ENCODE data around the gene TRMT112. TPM values are rescaled to one million over a fixed set of nuclear protein-coding genes. Genes with fewer than 3 reads are reported as not detected.
"Not testable (repeated sequence)": the region's sequence is repeated elsewhere in the genome, so short reads cannot be mapped to it uniquely, and the experiment has no call there.

The TRMT112 gene
- total and polyA plus RNA-seq, 2 donors: 294 to 353 TPM

- Histone ChIP-seq H3K4me3 (ENCODE audit: low read length in 2 of 2) (no peak overlapping the region), H3K27ac (ENCODE audit: low read depth in 1 of 2, low read length in 1 of 2) (no peak overlapping the region), H3K36me3 (ENCODE audit: control insufficient read depth in 2 of 2, insufficient read depth in 2 of 2, low read length in 1 of 2) (peaks cover 0 to 4% of the 10 kb centered on the region in 2 donors), H3K9me3 (ENCODE audit: control insufficient read depth in 2 of 2, insufficient read depth in 1 of 2, low read length in 1 of 2) (no peaks in the 10 kb centered on the region), H3K27me3 (ENCODE audit: control insufficient read depth in 2 of 2, insufficient read depth in 1 of 2, low read length in 1 of 2) (no peaks in the 10 kb centered on the region), H3K4me1 (ENCODE audit: control insufficient read depth in 2 of 2, insufficient read depth in 2 of 2, low read length in 2 of 2) (peaks cover 13 to 42% of the 10 kb centered on the region in 2 donors)
- WGBS: 97% methylated on average over 2 of the region's 2 CpGs
- no peak for DNase-seq (ENCODE audit: low read depth in 6 of 9, low spot score in 9 of 9)
These were observed 10.0 kb upstream of the TRMT112 start for GRCh38 chr11:64327375-64327774.

- peaks cover 12 to 20% of the 10 kb centered on the region in 2 donors for H3K36me3 ChIP-seq (ENCODE audit: control insufficient read depth in 2 of 2, insufficient read depth in 2 of 2, low read length in 1 of 2)
- H3K9me3 ChIP-seq (ENCODE audit: control insufficient read depth in 2 of 2, insufficient read depth in 1 of 2, low read length in 1 of 2): no peaks in the 10 kb centered on the region
- H3K4me3 ChIP-seq (ENCODE audit: low read length in 2 of 2): no peak overlapping the region
- H3K27ac ChIP-seq (ENCODE audit: low read depth in 1 of 2, low read length in 1 of 2): peak overlapping the region in 1 of 2 donors; percentile 47
- no peaks in the 10 kb centered on the region for H3K27me3 ChIP-seq (ENCODE audit: control insufficient read depth in 2 of 2, insufficient read depth in 1 of 2, low read length in 1 of 2)
- peaks cover 13 to 30% of the 10 kb centered on the region in 2 donors for H3K4me1 ChIP-seq (ENCODE audit: control insufficient read depth in 2 of 2, insufficient read depth in 2 of 2, low read length in 2 of 2)
- no peak for DNase-seq (ENCODE audit: low read depth in 6 of 9, low spot score in 9 of 9)
- WGBS: 95% methylated on average over 11 of the region's 11 CpGs
These were observed 7.5 kb upstream of the TRMT112 start for GRCh38 chr11:64324692-64325469.

- WGBS: 91% methylated on average over 4 of the region's 4 CpGs
- H3K9me3 ChIP-seq (ENCODE audit: control insufficient read depth in 2 of 2, insufficient read depth in 1 of 2, low read length in 1 of 2); H3K27me3 ChIP-seq (ENCODE audit: control insufficient read depth in 2 of 2, insufficient read depth in 1 of 2, low read length in 1 of 2); DNase-seq (ENCODE audit: low read depth in 6 of 9, low spot score in 9 of 9); H3K4me3 ChIP-seq (ENCODE audit: low read length in 2 of 2): not testable (repeated sequence)
- peak overlapping the region in 1 of 2 donors; percentile 77 for H3K27ac ChIP-seq (ENCODE audit: low read depth in 1 of 2, low read length in 1 of 2)
- H3K4me1 ChIP-seq (ENCODE audit: control insufficient read depth in 2 of 2, insufficient read depth in 2 of 2, low read length in 2 of 2): peaks cover 17 to 31% of the 10 kb centered on the region in 2 donors
- peaks cover 12 to 20% of the 10 kb centered on the region in 2 donors for H3K36me3 ChIP-seq (ENCODE audit: control insufficient read depth in 2 of 2, insufficient read depth in 2 of 2, low read length in 1 of 2)
These were observed 6.6 kb upstream of the TRMT112 start for GRCh38 chr11:64323984-64324383.

- H3K4me1 ChIP-seq (ENCODE audit: control insufficient read depth in 2 of 2, insufficient read depth in 2 of 2, low read length in 2 of 2): peaks cover 20 to 35% of the 10 kb centered on the region in 2 donors
- DNase-seq (ENCODE audit: low read depth in 6 of 9, low spot score in 9 of 9): peak in 1 of 9 donors; percentile 74
- no peaks in the 10 kb centered on the region for H3K27me3 ChIP-seq (ENCODE audit: control insufficient read depth in 2 of 2, insufficient read depth in 1 of 2, low read length in 1 of 2)
- H3K27ac ChIP-seq (ENCODE audit: low read depth in 1 of 2, low read length in 1 of 2): peak overlapping the region in 1 of 2 donors; percentile 77
- no peak overlapping the region for H3K4me3 ChIP-seq (ENCODE audit: low read length in 2 of 2)
- WGBS: 5% methylated on average over 5 of the region's 5 CpGs
- no peaks in the 10 kb centered on the region for H3K9me3 ChIP-seq (ENCODE audit: control insufficient read depth in 2 of 2, insufficient read depth in 1 of 2, low read length in 1 of 2)
- peaks cover 12 to 20% of the 10 kb centered on the region in 2 donors for H3K36me3 ChIP-seq (ENCODE audit: control insufficient read depth in 2 of 2, insufficient read depth in 2 of 2, low read length in 1 of 2)
These were observed 6.0 kb upstream of the TRMT112 start for GRCh38 chr11:64323373-64323772.

GRCh38 chr11:64322925-64323260, 5.5 kb upstream of the TRMT112 start:
- Histone ChIP-seq H3K4me3 (ENCODE audit: low read length in 2 of 2) (no peak overlapping the region), H3K27ac (ENCODE audit: low read depth in 1 of 2, low read length in 1 of 2) (peak overlapping the region in 1 of 2 donors; percentile 77), H3K4me1 (ENCODE audit: control insufficient read depth in 2 of 2, insufficient read depth in 2 of 2, low read length in 2 of 2) (peaks cover 20 to 38% of the 10 kb centered on the region in 2 donors), H3K27me3 (ENCODE audit: control insufficient read depth in 2 of 2, insufficient read depth in 1 of 2, low read length in 1 of 2) (no peaks in the 10 kb centered on the region), H3K9me3 (ENCODE audit: control insufficient read depth in 2 of 2, insufficient read depth in 1 of 2, low read length in 1 of 2) (peaks cover 0 to 4% of the 10 kb centered on the region in 2 donors), H3K36me3 (ENCODE audit: control insufficient read depth in 2 of 2, insufficient read depth in 2 of 2, low read length in 1 of 2) (peaks cover 12 to 20% of the 10 kb centered on the region in 2 donors)
- WGBS: 84% methylated on average over 7 of the region's 7 CpGs
- no peak for DNase-seq (ENCODE audit: low read depth in 6 of 9, low spot score in 9 of 9)

GRCh38 chr11:64321533-64321932, 4.2 kb upstream of the TRMT112 start:
- DNase-seq (ENCODE audit: low read depth in 6 of 9, low spot score in 9 of 9): no peak
- Histone ChIP-seq H3K4me3 (ENCODE audit: low read length in 2 of 2) (no peak overlapping the region), H3K27ac (ENCODE audit: low read depth in 1 of 2, low read length in 1 of 2) (peak overlapping the region in 1 of 2 donors; percentile 6), H3K9me3 (ENCODE audit: control insufficient read depth in 2 of 2, insufficient read depth in 1 of 2, low read length in 1 of 2) (peaks cover 1 to 4% of the 10 kb centered on the region in 2 donors), H3K27me3 (ENCODE audit: control insufficient read depth in 2 of 2, insufficient read depth in 1 of 2, low read length in 1 of 2) (no peaks in the 10 kb centered on the region), H3K4me1 (ENCODE audit: control insufficient read depth in 2 of 2, insufficient read depth in 2 of 2, low read length in 2 of 2) (peaks cover 23 to 46% of the 10 kb centered on the region in 2 donors), H3K36me3 (ENCODE audit: control insufficient read depth in 2 of 2, insufficient read depth in 2 of 2, low read length in 1 of 2) (peaks cover 12 to 20% of the 10 kb centered on the region in 2 donors)
- 89% methylated on average over 5 of the region's 5 CpGs for WGBS

- peaks cover 23 to 51% of the 10 kb centered on the region in 2 donors for H3K4me1 ChIP-seq (ENCODE audit: control insufficient read depth in 2 of 2, insufficient read depth in 2 of 2, low read length in 2 of 2)
- no peak overlapping the region for H3K4me3 ChIP-seq (ENCODE audit: low read length in 2 of 2)
- no peak for DNase-seq (ENCODE audit: low read depth in 6 of 9, low spot score in 9 of 9)
- H3K36me3 ChIP-seq (ENCODE audit: control insufficient read depth in 2 of 2, insufficient read depth in 2 of 2, low read length in 1 of 2): peaks cover 12 to 24% of the 10 kb centered on the region in 2 donors
- H3K9me3 ChIP-seq (ENCODE audit: control insufficient read depth in 2 of 2, insufficient read depth in 1 of 2, low read length in 1 of 2): peaks cover 1 to 4% of the 10 kb centered on the region in 2 donors
- 96% methylated on average over 5 of the region's 5 CpGs for WGBS
- peak overlapping the region in 1 of 2 donors; percentile 6 for H3K27ac ChIP-seq (ENCODE audit: low read depth in 1 of 2, low read length in 1 of 2)
- H3K27me3 ChIP-seq (ENCODE audit: control insufficient read depth in 2 of 2, insufficient read depth in 1 of 2, low read length in 1 of 2): no peaks in the 10 kb centered on the region
These were observed 3.7 kb upstream of the TRMT112 start for GRCh38 chr11:64321026-64321425.

- H3K9me3 ChIP-seq (ENCODE audit: control insufficient read depth in 2 of 2, insufficient read depth in 1 of 2, low read length in 1 of 2): peaks cover 1 to 4% of the 10 kb centered on the region in 2 donors
- H3K27ac ChIP-seq (ENCODE audit: low read depth in 1 of 2, low read length in 1 of 2): no peak overlapping the region
- 98% methylated on average over 7 of the region's 7 CpGs for WGBS
- no peak overlapping the region for H3K4me3 ChIP-seq (ENCODE audit: low read length in 2 of 2)
- DNase-seq (ENCODE audit: low read depth in 6 of 9, low spot score in 9 of 9): no peak
- peaks cover 23 to 52% of the 10 kb centered on the region in 2 donors for H3K4me1 ChIP-seq (ENCODE audit: control insufficient read depth in 2 of 2, insufficient read depth in 2 of 2, low read length in 2 of 2)
- H3K36me3 ChIP-seq (ENCODE audit: control insufficient read depth in 2 of 2, insufficient read depth in 2 of 2, low read length in 1 of 2): peaks cover 14 to 27% of the 10 kb centered on the region in 2 donors
- no peaks in the 10 kb centered on the region for H3K27me3 ChIP-seq (ENCODE audit: control insufficient read depth in 2 of 2, insufficient read depth in 1 of 2, low read length in 1 of 2)
These were observed 3.2 kb upstream of the TRMT112 start for GRCh38 chr11:64320556-64320955.
